ENCODE results near the gene STRN4. TPM values are rescaled to one million over a fixed set of nuclear protein-coding genes. Genes with fewer than 3 reads are reported as not detected.

STRN4 gene
- total RNA-seq, 1 experiment from 2014 or later, result 143 TPM

DNA sequence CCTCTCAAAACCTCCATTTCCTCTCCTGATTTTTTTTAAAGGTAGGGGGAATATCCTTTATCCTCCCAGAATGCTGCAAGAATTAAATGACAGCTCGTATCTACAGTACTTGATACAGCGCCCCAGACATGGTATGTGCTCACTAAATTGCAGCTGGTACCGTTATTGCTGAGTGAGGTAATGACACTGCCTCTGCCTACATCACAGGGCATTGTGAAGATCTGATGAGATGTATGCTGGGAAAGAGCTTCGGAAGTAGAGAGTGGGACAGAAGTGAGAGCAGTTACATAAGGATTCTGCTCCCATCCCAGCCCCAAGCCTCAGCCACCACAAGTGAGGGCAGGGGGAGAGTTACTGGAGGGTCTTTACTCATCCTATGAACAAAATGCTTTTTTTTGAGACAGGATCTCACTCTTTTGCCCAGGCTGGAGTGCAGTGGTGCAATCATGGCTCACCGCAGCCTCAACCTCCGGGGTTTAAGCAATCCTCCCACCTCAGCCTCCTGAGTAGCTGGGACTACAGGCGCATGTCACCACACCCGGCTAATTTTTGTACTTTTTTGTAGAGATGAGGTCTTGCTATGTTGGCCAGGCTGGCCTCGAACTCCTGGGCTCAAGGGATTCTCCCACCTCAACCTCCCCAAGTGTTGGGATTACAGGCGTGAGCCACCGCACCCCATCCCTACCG lies 2.1 kb downstream of the STRN4 start:
- H3K9ac ChIP-seq (ENCODE audit: extremely low read depth, insufficient read length, low read length), result peak overlapping the region; percentile 41
- H3K18ac ChIP-seq (ENCODE audit: insufficient read length, low read depth, low read length), result no peak overlapping the region
- no peak overlapping the region for H2BK5ac ChIP-seq (ENCODE audit: insufficient read length, low read length)
- H3K4me2 ChIP-seq (ENCODE audit: insufficient read depth, insufficient read length, low read length), result peak overlapping the region; percentile 62
- H2BK20ac ChIP-seq (ENCODE audit: low read depth, low read length, poor library complexity, severe bottlenecking), result no peak overlapping the region
- no peak for DNase-seq
- no peak overlapping the region for H3K4ac ChIP-seq (ENCODE audit: low read depth, low read length)
- Mint-ChIP-seq H3K4me3 (peak overlapping the region; percentile 97 to 99), H3K4me1 (peaks cover 45 to 56% of the 10 kb centered on the region in 2 experiments), H3K27ac (peak overlapping the region in 1 of 3 experiments; percentile 18; a peak in 2 of 7 replicates), H3K9me3 (no peaks in the 10 kb centered on the region), H3K27me3 (ENCODE audit: low read depth) (no peaks in the 10 kb centered on the region; the same call in 1 of the 2 replicates), H3K36me3 (ENCODE audit: insufficient read depth in 1 of 3, low read depth in 3 of 3) (peaks cover 5 to 50% (median 34%) of the 10 kb centered on the region in 3 experiments; a peak in 6 of 7 replicates)
- peaks cover 3% of the 10 kb centered on the region; the same call in 1 of the 2 replicates for H3K4me1 ChIP-seq (ENCODE audit: insufficient read depth, low read length)
- no peak overlapping the region for H2AK5ac ChIP-seq (ENCODE audit: insufficient read length, low read length)
- no peak overlapping the region for H4K8ac ChIP-seq (replicated peaks; ENCODE audit: insufficient read length, low read depth, low read length)
- H2BK15ac ChIP-seq (ENCODE audit: low read depth, low read length), result no peak overlapping the region
- no CpG with 5 or more reads among the region's 12 CpGs for WGBS (ENCODE audit: extremely low coverage, insufficient read length, low lambda C conversion rate)
- no peak overlapping the region for H4K5ac ChIP-seq (ENCODE audit: insufficient read length, low read depth, low read length)
- no peak overlapping the region for H2BK120ac ChIP-seq (ENCODE audit: low read depth, low read length, poor library complexity, severe bottlenecking)
- H3K14ac ChIP-seq (ENCODE audit: insufficient read depth, low read length), result no peak overlapping the region
- H3K27me3 ChIP-seq (ENCODE audit: insufficient read depth, low read length), result no peaks in the 10 kb centered on the region
- H3K79me2 ChIP-seq (ENCODE audit: insufficient read depth, low read length), result peaks cover 50% of the 10 kb centered on the region
- no peak overlapping the region for H3K56ac ChIP-seq (ENCODE audit: insufficient read length, low read depth, low read length)
- H3K27ac ChIP-seq (ENCODE audit: insufficient read length, low read depth, low read length), result no peak overlapping the region
- no peak overlapping the region for H3T11ph ChIP-seq (ENCODE audit: low read length)
- H3K23ac ChIP-seq (ENCODE audit: insufficient read length, low read depth, low read length), result no peak overlapping the region
- no peak overlapping the region for H4K91ac ChIP-seq (ENCODE audit: insufficient read length, low read depth, low read length)
- peaks cover 3% of the 10 kb centered on the region for H3K79me1 ChIP-seq (ENCODE audit: insufficient read depth, low read depth, low read length, poor library complexity, severe bottlenecking)
- no peaks in the 10 kb centered on the region for H4K20me1 ChIP-seq (ENCODE audit: control insufficient read depth, insufficient read depth, insufficient read length)
- no peak overlapping the region for H2BK12ac ChIP-seq (ENCODE audit: insufficient read length, low read depth, low read length)
- TF ChIP-seq, protein P1, sequence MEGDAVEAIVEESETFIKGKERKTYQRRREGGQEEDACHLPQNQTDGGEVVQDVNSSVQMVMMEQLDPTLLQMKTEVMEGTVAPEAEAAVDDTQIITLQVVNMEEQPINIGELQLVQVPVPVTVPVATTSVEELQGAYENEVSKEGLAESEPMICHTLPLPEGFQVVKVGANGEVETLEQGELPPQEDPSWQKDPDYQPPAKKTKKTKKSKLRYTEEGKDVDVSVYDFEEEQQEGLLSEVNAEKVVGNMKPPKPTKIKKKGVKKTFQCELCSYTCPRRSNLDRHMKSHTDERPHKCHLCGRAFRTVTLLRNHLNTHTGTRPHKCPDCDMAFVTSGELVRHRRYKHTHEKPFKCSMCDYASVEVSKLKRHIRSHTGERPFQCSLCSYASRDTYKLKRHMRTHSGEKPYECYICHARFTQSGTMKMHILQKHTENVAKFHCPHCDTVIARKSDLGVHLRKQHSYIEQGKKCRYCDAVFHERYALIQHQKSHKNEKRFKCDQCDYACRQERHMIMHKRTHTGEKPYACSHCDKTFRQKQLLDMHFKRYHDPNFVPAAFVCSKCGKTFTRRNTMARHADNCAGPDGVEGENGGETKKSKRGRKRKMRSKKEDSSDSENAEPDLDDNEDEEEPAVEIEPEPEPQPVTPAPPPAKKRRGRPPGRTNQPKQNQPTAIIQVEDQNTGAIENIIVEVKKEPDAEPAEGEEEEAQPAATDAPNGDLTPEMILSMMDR (conservative IDR thresholded peaks at IDR 0.05), result no peak
- no peaks in the 10 kb centered on the region for H3K9me3 ChIP-seq (ENCODE audit: control insufficient read depth, low read depth, low read length)
- H2AFZ ChIP-seq (ENCODE audit: low read length), result no peak overlapping the region
- H3K23me2 ChIP-seq (ENCODE audit: insufficient read length, low read depth, low read length, poor library complexity, severe bottlenecking), result peaks cover 12% of the 10 kb centered on the region
